HG02852 (cell line): ENCODE data around the gene ARVCF.

Experiments used
- ATAC-seq: cut with Tn5 transposase; IDR thresholded peaks from one replicate; pipeline ENCODE4 v1.9.1; 2021; ENCODE audit warnings: mild to moderate bottlenecking, moderate library complexity; ENCODE audit not compliant: unreplicated experiment

Gene ARVCF

GRCh38 chr22:19976671-19977070 is 40.0 kb downstream of the ARVCF start:
- ATAC-seq: no peak

DNA sequence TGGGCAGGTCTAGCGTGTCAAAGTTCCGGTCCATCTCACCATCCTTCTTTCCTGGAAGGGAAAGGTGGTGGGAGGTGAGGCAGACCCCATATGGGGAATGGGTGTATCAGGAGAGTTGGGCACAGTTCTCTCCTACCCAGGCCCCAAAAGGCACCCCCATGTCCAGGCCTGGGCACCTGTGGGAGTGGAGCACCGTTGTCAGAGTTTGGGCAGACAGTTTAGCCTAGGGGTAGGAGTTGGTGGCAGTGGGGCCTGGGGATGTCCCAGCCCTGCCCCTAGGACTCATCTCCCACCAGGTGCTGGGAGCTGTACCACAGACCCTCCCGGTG is 41.0 kb downstream of the ARVCF start:
- ATAC-seq: no peak

DNA sequence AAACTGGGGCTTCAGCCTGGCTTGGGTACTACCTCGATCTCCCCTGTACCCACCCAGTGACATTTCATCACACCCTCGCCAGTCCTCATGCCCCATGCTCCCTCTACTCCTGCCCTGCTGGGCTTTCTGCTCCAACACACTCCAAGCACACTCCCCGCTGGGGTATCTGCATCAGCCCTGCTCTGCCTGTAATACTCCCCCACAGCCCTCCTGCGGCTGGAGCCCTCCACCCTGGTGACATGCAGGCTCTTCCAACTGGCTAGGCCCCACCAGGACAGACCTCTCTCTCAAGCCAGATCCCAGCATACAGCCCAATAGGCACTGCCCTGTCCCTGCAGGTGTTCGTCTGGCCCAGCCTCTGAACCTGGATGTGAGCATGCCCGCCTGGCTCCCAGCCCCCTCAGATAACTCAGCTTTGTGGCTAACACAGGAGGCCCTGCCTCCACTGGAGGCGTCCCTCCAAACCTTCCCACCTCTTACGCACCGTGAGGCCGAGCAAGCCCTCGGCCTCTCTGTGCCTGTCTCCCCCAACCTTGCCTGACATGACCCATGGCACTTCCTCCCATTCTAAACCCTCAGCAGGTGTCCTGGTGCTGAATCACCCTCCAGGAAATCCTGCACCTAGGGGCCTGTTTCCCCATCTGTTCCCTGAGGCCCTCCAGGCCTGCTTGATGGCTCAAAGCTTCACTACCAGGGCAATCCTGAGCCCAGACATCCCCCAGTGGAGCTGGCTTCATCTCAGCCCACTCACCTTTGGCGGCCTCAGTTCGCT is 41.5 kb downstream of the ARVCF start:
- ATAC-seq: no peak

DNA sequence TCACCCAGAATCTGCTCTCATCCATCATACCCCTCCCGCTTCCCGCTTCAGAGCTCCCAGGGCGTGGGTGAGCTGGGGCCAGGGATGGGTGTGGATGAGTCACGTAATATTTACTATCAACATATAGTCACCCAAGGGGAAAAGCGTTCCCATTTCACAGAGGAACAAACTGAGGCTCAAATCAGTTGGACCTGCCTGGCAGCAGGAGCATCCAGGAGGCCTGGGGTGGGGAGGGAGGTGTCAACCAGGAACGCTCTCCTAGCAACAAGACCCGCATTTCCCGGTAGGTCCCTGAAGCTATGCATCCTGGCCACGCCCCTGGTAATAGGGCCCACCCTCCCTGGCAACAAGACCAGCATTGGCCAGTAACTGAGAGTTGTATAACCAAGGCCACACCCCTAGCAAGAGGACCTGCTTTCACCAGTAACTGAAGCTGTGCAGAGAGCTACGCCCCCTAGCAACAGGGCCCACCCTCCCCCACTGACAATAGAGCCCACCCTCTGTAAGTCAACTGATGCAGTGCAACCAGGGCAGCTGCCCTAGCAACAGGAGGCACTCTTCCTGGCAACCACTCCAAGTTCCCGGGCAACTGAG is 42.3 kb downstream of the ARVCF start:
- no peak for ATAC-seq

DNA sequence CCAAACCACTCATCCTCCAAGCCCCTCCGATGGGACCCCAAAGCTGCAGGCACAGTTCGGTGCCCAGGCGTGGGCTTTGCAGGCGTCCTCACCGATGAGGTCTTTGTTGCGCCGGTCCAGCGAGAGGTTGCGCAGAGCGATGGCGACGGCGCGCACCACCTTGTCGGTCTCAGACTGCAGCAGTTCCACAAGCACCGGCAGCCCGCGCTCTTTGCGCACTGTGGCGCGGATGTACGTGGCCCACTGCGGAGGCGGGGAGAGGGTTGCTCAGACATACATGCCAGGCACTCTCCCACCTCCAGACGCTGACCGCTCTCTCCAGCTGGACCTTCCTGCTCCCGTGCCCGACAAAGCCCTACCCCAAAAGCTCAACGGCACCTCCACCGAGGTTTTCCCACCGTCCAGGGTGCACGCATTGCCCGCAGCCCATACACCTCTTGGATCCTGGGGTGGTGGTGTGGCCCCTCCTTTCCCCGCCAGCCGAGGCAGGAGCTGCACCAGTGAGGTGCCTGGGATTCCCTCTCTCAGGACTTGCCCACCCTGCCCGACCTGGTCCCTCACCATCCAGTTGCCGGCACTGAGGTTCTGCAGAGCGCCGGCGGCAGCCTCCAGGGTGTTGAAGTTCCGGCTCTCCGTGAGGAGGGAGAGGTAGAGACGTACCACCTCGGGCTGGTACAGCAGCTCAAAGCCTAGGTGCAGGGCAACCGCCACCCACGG is 42.9 kb downstream of the ARVCF start:
- no peak for ATAC-seq

DNA sequence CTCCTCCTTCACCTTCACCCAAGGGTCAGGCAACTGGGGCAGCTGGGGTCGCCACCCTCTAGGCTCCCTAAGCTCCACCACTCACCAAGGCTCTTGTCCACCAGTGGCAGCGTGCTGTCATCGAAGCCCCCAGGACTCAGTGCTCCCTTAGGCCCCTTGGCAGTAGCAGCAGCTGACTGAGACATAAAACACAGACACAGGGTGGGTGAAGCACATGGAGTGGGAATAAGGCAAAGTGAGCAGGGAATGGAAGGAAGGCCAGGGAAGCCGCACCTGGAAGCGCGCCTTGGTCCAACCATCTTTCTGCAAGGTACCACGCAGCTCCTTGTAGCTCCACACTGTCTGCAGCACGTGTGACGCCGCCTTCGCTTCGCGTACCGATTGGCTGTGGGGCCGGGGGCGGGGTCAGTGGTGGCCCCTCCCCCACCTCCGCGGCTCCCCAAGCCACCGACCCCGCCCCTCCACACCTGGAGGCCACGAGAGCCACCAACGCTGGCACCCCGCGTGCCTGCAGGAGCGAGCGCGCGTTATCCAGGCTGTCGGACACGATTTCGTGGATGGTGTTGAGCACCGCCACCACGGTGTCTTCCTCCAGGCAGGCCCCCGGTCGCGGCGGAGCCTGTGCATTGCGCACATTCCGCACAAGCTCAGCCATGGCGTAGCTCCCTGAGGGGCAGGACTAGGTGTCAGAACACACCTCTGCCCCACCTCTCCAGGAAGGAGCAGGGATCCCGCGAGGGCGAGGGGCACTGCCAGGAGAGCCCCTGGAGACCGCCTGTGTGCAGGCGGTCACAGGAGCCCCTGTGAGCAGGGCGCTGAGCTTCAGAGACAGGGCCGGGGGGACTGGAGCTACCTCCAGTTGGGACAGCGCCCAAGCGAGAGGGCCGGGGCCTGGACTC is 43.7 kb downstream of the ARVCF start:
- no peak for ATAC-seq

DNA sequence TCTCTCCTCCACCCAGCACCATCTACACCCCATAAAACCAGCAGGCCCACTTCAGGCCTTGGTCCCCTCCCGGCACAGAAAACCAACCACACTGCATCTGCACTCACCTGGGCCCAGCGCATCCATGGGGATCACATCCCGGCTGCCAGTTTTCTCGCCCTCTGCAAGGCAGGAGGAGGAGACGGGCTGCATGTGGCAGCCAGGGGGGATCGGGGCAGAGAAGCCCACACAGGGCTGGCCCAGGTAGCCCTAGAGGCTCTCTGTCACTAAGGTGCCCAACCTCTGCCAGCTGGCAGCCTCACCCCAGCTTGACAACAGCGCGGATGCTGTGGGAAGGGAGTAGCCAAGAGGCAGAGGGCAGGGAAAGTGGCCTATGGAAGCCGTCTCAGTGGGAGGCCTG is 44.4 kb downstream of the ARVCF start:
- ATAC-seq: no peak

DNA sequence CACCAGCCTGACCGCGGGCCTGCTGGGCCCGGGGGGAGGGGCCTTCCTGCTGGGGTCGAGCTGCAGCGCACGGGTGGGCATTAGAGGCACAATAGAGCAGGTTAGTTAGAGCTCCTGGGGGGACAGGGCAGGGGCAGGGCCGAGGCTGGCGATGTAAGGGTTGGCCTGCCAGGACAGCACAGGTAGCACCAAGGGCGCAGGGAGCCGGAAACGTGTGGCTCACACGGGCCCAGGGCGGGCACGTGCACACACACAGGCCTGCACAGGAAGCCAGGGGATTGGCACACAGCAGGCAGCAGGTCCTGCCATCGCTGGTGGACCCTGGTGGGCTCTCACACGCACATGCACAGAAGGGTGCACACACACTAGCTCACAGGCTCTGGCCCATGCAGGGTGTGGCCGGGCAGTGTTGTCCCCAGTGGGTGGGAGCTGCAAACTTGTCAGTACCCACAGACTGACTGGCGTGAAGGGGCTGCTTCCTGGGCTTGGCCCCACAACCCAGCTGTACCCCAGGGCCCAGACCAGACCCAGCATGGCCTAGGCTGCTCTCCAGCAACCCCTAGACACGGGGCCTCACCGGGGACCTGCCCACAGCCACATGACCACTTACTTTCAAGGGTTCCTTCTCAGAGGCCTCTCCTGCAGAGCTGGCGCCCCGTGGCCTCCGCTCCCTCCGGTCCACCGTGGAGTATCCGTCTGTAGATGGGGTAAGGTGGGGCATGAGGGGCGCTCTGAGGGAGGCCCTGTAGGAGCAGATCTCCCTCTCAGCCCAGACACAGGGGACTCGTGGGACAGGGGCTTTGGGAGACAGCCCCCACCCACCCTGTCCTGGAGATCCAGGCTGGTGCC is 45.1 kb downstream of the ARVCF start:
- ATAC-seq: no peak

DNA sequence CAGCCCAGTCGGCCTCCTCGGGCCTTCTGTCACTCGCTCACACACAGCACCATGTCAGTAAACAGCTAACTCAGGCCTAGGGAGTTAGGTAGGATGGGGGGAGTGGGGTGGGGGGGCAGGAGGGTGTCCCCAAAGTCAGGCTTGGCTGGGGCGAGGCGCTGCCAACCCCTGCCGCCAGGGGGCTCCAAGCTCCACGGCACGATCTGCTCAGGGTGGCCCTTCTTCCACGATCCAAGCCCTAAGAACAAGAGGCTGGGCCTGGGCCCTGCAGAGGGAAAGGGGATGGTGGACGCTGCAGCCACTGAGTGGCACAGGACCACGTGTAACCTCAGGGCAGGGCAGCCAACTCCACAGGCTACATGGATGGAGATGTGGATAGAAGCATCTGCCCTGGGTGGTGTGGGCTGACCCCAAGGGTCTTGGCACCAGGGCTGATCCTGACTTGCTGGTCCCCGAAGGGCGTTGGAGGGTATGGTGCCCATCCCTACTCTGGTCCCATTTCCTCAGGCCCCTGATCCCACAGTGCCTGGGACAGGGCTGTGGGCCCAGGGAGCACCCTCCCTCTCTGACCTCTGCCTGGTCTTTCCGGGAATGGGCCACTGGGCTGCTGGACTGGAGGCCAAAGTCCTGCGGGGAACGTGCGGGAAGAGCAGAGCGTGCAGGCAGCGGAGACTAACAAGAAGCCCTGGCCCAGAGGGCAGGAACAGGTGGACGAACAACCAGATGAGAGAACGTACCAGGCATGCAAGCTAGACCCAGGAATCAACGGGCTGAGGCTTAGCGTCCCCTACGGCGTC is 45.9 kb downstream of the ARVCF start:
- ATAC-seq: no peak

GRCh38 chr22:19970031-19970478 is 46.6 kb downstream of the ARVCF start:
- no peak for ATAC-seq

GRCh38 chr22:19969141-19969928 is 47.3 kb downstream of the ARVCF start:
- no peak for ATAC-seq

DNA sequence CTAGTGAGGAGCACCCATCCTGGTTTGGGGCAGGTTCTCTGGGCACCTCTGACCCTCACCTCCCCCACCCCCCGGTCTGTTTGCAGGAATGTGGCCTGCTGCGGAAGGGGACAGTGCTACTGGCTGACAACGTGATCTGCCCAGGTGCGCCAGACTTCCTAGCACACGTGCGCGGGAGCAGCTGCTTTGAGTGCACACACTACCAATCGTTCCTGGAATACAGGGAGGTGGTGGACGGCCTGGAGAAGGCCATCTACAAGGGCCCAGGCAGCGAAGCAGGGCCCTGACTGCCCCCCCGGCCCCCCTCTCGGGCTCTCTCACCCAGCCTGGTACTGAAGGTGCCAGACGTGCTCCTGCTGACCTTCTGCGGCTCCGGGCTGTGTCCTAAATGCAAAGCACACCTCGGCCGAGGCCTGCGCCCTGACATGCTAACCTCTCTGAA is 48.2 kb downstream of the ARVCF start:
- ATAC-seq: no peak

DNA sequence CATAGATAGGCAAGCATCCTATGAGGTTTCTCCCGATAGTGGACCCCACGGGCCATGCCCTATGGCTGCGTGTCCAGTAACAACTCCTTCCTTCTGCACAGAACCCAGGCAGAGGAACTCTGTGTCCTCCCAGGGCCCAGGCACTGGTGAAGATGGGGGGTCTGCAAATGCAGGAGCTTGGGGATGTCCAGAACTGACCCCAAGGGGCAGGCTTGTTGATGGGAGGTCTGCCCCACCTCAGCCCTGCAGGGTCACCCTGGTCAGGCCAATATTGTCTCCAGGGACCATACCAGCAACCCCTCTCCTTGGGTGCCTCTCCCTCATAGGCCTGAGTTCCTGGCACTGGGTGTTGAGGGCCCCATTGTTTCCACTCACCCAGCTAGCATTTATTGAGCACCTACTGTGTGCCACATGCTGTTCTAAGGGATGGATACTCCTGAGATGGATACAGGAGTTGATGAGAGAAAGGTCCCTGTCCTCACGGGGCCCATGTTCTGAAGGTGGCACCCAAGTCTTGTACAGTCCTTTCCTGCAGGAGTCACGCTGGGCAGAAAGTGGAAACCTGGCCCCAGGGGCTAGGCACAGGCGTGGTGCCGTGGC is 48.7 kb downstream of the ARVCF start:
- ATAC-seq: no peak

DNA sequence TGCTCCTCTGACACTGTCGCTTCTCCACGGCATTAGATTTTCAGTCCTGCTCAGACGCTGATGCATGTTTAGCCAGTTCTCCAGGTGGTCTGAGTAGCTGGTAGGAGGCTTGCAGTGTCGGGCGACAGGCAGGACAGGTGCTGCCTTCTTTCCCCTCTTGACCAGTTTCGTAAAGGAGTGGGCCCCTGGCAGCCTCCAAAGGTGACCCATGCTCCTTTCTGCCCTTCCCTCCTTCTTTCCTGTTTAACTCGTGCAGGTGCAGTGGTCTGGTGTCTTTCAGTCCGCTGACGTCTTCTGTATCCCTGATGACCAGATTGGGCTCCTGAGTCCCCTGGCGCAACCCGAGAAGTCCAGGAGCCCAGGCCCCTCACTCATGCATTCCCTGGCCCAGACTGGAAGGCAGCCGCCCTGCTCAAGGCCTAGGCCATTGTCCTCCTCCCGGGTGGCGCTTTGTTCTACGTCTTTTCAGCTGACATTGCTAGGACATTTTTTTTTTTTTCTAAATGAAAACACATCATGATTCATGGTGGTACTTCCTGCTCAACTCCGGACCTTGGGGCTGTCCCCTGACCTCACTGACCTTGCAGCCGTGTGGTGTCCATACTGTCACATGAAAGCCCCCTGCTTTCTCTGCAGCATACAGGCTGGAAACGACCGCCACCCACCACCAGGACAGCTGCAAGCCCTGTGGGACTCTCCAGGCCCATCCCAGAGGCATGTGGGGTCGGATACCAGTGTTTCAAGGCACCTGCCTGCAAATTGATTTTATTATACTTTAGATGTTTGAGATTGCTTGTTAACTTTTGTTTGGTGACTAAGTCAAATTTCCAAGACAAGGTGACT is 49.5 kb downstream of the ARVCF start:
- no peak for ATAC-seq

- no peak for ATAC-seq
Measured at GRCh38 chr22:19965771-19966709, 50.6 kb downstream of the ARVCF start.

DNA sequence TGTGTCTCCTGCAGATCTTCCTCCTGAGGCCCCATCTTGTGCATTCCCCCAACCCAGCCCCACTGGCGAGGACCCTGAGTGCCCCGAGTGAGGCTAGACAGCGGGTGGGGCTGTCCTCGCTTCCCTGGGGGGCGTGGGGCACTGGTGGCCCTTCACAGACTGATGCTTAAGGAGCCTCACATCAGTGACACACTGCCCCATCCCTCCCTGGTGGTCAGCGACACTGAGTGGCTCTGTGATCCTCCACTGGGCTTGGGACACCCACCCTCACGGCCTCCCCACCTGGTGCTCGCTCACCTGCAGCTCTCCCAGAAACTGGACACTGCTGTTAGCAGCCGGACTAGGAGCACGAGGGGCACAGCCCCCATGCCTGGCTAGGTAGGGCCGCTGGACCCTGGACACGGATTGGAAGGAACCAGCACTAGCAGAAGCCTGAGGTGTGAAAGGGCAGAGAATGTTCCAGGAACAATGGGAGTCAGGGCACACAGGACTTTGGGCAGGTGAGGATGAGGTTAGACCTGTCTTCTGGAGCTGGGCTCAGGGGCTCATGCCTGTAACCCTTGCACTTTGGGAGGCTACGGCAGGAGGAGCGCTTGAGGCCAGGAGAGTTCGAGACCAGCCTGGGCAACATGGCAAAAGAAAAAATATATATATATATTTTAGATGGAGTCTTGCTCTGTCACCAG is 51.8 kb downstream of the ARVCF start:
- ATAC-seq: no peak
